ENCODE measurements around the gene LPIN3. TPM values are rescaled to one million over a fixed set of nuclear protein-coding genes. Genes with fewer than 3 reads are reported as not detected.

LPIN3 gene
- total RNA-seq, 1 donor from 2014 or later, result 20.1 TPM

GRCh38 chr20:41344938-41345728 lies 4.5 kb downstream of the LPIN3 start:
- peaks cover 5% of the 10 kb centered on the region for H3K27me3 Mint-ChIP-seq (ENCODE audit: unreplicated experiment)
- TF ChIP-seq, protein P1, sequence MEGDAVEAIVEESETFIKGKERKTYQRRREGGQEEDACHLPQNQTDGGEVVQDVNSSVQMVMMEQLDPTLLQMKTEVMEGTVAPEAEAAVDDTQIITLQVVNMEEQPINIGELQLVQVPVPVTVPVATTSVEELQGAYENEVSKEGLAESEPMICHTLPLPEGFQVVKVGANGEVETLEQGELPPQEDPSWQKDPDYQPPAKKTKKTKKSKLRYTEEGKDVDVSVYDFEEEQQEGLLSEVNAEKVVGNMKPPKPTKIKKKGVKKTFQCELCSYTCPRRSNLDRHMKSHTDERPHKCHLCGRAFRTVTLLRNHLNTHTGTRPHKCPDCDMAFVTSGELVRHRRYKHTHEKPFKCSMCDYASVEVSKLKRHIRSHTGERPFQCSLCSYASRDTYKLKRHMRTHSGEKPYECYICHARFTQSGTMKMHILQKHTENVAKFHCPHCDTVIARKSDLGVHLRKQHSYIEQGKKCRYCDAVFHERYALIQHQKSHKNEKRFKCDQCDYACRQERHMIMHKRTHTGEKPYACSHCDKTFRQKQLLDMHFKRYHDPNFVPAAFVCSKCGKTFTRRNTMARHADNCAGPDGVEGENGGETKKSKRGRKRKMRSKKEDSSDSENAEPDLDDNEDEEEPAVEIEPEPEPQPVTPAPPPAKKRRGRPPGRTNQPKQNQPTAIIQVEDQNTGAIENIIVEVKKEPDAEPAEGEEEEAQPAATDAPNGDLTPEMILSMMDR (IDR thresholded peaks at IDR 0.05; ENCODE audit: unreplicated experiment), result no peak
- peaks cover 6% of the 10 kb centered on the region for H3K4me1 Mint-ChIP-seq (ENCODE audit: unreplicated experiment)
- H3K9me3 Mint-ChIP-seq (ENCODE audit: unreplicated experiment), result no peaks in the 10 kb centered on the region
- no peak for DNase-seq (ENCODE audit: low spot score)
- H3K4me3 Mint-ChIP-seq (ENCODE audit: unreplicated experiment), result no peak overlapping the region
- H3K27ac Mint-ChIP-seq (ENCODE audit: unreplicated experiment), result no peak overlapping the region
- H3K36me3 Mint-ChIP-seq (ENCODE audit: low read depth, unreplicated experiment), result peaks cover 8% of the 10 kb centered on the region

GRCh38 chr20:41345729-41346067 lies 5.1 kb downstream of the LPIN3 start:
- peaks cover 8% of the 10 kb centered on the region for H3K36me3 Mint-ChIP-seq (ENCODE audit: low read depth, unreplicated experiment)
- H3K4me1 Mint-ChIP-seq (ENCODE audit: unreplicated experiment), result peaks cover 3% of the 10 kb centered on the region
- no peak for DNase-seq (ENCODE audit: low spot score)
- no peak overlapping the region for H3K27ac Mint-ChIP-seq (ENCODE audit: unreplicated experiment)
- TF ChIP-seq, protein P1 (IDR thresholded peaks at IDR 0.05; ENCODE audit: unreplicated experiment), result no peak
- H3K4me3 Mint-ChIP-seq (ENCODE audit: unreplicated experiment), result no peak overlapping the region
- H3K27me3 Mint-ChIP-seq (ENCODE audit: unreplicated experiment), result peaks cover 5% of the 10 kb centered on the region
- no peaks in the 10 kb centered on the region for H3K9me3 Mint-ChIP-seq (ENCODE audit: unreplicated experiment)

DNA sequence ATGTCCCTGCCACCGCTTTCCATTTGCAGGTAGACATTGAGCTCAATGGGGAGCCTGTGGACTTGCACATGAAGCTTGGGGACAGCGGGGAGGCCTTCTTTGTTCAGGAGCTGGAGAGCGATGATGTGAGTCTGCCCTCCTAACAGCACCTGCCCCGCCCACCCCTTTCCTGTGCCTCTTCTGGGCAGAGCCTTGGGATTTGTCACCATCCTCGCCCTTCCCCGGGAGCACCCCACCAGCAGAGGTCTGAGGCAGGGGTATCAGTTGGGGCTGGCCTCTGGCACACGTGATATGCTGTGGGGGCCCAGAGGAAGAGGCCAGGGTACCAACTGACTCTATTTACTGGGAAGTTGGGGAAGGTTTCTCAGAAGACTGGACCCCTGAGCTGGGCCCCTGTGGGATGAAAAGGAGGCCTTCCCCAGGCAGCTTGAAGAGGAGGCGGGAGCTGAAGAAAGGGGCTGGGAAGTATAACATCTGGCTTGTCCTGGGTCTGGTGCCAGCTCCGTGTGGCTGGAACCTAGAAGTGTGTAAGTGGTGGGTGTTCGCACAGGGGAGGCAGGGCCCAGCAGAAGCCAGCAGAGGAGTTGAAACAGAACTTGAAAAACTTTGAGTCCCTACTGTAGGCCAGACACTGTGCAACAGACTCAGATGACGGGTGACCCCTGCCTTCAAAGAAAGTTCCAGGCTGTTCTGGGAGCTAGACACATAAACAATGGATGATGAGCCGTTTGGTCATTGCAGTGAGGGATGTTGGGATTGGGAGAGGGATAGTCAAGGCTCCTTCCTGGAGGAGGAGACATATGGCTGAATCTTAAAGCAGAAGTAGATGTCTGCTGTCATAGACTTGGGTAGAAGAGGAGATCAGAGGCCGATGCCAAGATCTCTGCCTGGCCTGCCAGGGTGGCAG lies 7.2 kb downstream of the LPIN3 start:
- no peaks in the 10 kb centered on the region for H3K4me1 Mint-ChIP-seq (ENCODE audit: unreplicated experiment)

DNA sequence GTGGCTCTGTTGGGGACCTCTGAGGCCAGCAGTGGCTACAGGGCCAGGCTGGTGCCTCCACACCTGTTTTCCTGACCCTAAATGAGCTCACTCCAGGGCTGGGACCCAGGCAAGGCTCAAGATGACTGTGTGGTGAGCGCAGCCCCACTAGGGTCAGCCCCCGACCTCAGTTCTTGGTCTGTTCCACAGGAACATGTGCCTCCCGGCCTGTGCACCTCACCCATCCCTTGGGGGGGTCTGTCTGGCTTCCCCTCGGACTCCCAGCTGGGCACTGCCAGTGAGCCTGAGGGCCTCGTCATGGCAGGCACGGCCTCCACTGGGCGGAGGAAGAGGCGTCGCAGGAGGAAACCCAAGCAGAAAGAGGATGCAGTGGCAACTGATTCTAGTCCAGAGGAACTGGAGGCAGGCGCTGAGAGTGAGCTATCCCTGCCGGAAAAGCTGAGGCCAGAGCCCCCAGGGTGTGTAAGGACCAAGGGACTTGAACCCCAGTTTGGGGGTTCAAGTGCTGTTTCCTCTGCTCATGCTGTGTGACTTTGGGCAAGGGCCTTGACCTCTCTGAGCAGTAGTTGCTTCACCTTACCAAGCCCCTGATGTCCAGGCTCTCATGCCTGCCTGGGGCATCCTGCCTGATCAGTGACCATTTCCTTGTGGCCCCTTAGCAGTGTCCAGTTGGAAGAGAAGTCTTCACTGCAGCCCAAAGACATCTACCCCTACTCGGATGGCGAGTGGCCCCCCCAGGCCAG lies 8.0 kb downstream of the LPIN3 start:
- TF ChIP-seq, protein P1 (IDR thresholded peaks at IDR 0.05; ENCODE audit: unreplicated experiment), result no peak

More for the DNA sequence above, 7.2 kb downstream of the LPIN3 start:
- H3K4me3 Mint-ChIP-seq (ENCODE audit: unreplicated experiment), result no peak overlapping the region
- H3K36me3 Mint-ChIP-seq (ENCODE audit: low read depth, unreplicated experiment), result peaks cover 8% of the 10 kb centered on the region
- no peak for DNase-seq (ENCODE audit: low spot score)
- no peak overlapping the region for H3K27ac Mint-ChIP-seq (ENCODE audit: unreplicated experiment)
- no peaks in the 10 kb centered on the region for H3K9me3 Mint-ChIP-seq (ENCODE audit: unreplicated experiment)
- H3K27me3 Mint-ChIP-seq (ENCODE audit: unreplicated experiment), result peaks cover 9% of the 10 kb centered on the region
- TF ChIP-seq, protein P1 (IDR thresholded peaks at IDR 0.05; ENCODE audit: unreplicated experiment), result no peak

More for the DNA sequence above, 8.0 kb downstream of the LPIN3 start:
- no peak overlapping the region for H3K4me3 Mint-ChIP-seq (ENCODE audit: unreplicated experiment)
- no peak for DNase-seq (ENCODE audit: low spot score)
- H3K27ac Mint-ChIP-seq (ENCODE audit: unreplicated experiment), result no peak overlapping the region
- no peaks in the 10 kb centered on the region for H3K9me3 Mint-ChIP-seq (ENCODE audit: unreplicated experiment)
- H3K36me3 Mint-ChIP-seq (ENCODE audit: low read depth, unreplicated experiment), result peaks cover 13% of the 10 kb centered on the region
- H3K27me3 Mint-ChIP-seq (ENCODE audit: unreplicated experiment), result peaks cover 10% of the 10 kb centered on the region
- H3K4me1 Mint-ChIP-seq (ENCODE audit: unreplicated experiment), result no peaks in the 10 kb centered on the region

Measured in endothelial cell (in vitro differentiated cells).